Tibial nerve (tissue), 4 donors: ENCODE results near the gene PHETA1. TPM values are rescaled to one million over a fixed set of nuclear protein-coding genes. Genes with fewer than 3 reads are reported as not detected.

Experiments
- DNase-seq, 2 donors: peaks; one replicate each; pipeline ENCODE4 v3.0.0-alpha.2; 2019; ENCODE audit warnings: low spot score in 2 of 2
- H3K27ac ChIP-seq, 4 donors: fragments of 200-600 bp; sonication (generic) in 3 of 4; one replicate each; pipeline ENCODE4 v1.5.1; 2017 to 2019; ENCODE audit warnings: mild to moderate bottlenecking in 1 of 4
- H3K27me3 ChIP-seq, 2 donors: fragments of 200-600 bp; sonication (generic) in 1 of 2; one replicate each; pipeline versions ENCODE4 v1.5.1 to v1.6.0; 2017 to 2019
- H3K36me3 ChIP-seq, 3 donors: fragments of 200-600 bp; sonication (generic); one replicate each; pipeline ENCODE4 v1.5.1; 2018 to 2019
- H3K4me1 ChIP-seq, 4 donors: fragments of 200-600 bp; sonication (generic) in 3 of 4; one replicate each; pipeline ENCODE4 v1.5.1; 2017 to 2019
- H3K4me3 ChIP-seq, 4 donors: fragments of 200-600 bp; sonication (generic) in 3 of 4; one replicate each; pipeline ENCODE4 v1.5.1; 2017 to 2019; ENCODE audit warnings: mild to moderate bottlenecking in 1 of 4, moderate library complexity in 1 of 4
- H3K9me3 ChIP-seq, 4 donors: fragments of 200-600 bp; sonication (generic) in 3 of 4; one replicate each; pipeline ENCODE4 v1.5.1; 2017 to 2019
- CTCF ChIP-seq, 5 experiments: fragments of 200-600 bp in 3 of 5; fragments of 450-650 bp in 2 of 5; sonication (generic) in 3 of 5; IDR thresholded peaks; one replicate each; pipeline ENCODE4 v1.5.1; 2016 to 2019; ENCODE audit warnings: antibody characterized with exemption in 5 of 5, mild to moderate bottlenecking in 3 of 5, moderate library complexity in 2 of 5
- EP300 ChIP-seq, 2 donors: sonication (generic); formaldehyde crosslinking; IDR thresholded peaks; one replicate each; pipeline ENCODE4 v1.6.1; 2017; ENCODE audit warnings: antibody characterized with exemption in 2 of 2, mild to moderate bottlenecking in 1 of 2
- POLR2A ChIP-seq, 2 donors: fragments of 450-650 bp; IDR thresholded peaks; one replicate each; pipeline ENCODE4 v1.6.1; 2017; ENCODE audit warnings: antibody characterized with exemption in 2 of 2, mild to moderate bottlenecking in 2 of 2, moderate library complexity in 2 of 2
- WGBS, 2 donors: methylation state at CpG; one replicate each; pipeline ENCODE4 v1.1.5; 2018; 5-methylcytosine and 5-hydroxymethylcytosine counted together
- total RNA-seq, 4 donors: library from RNA; depleted of rRNA; stranded (reverse); fragments of >200 nt; gene quantifications; one replicate each; pipeline ENCODE4 v1.1.0, GENCODE V29; 2016

PHETA1 gene
- total RNA-seq, 4 donors from 2014 or later = 12.7 to 26.6 (median 18.3) TPM

- Histone ChIP-seq H3K4me1 (peaks cover 0 to 89% (median 69%) of the 10 kb centered on the region in 4 donors), H3K4me3 (peak overlapping the region in 3 of 4 donors; percentile 87 to 98 (median 91)), H3K27me3 (no peaks in the 10 kb centered on the region), H3K27ac (peak overlapping the region in 3 of 4 donors; percentile 90 to 95 (median 95)), H3K9me3 (no peaks in the 10 kb centered on the region), H3K36me3 (no peaks in the 10 kb centered on the region)
- TF ChIP-seq EP300 (IDR thresholded peaks at IDR 0.05) = no peak
- no peak for TF ChIP-seq POLR2A (IDR thresholded peaks at IDR 0.05)
- no peak for TF ChIP-seq CTCF (IDR thresholded peaks at IDR 0.05)
- no peak for DNase-seq
- WGBS, 2 donors = 50 to 71% methylated on average over 1 of the region's 1 CpG
Measured at GRCh38 chr12:111408116-111408440, 39.2 kb upstream of the PHETA1 start.

- no peaks in the 10 kb centered on the region for H3K27me3 ChIP-seq
- peak overlapping the region; percentile 71 to 95 (median 92) for H3K27ac ChIP-seq
- no peak for DNase-seq
- peaks cover 0 to 86% (median 65%) of the 10 kb centered on the region in 4 donors for H3K4me1 ChIP-seq
- H3K9me3 ChIP-seq = no peaks in the 10 kb centered on the region
- TF ChIP-seq POLR2A (IDR thresholded peaks at IDR 0.05) (no peak), EP300 (IDR thresholded peaks at IDR 0.05) (no peak), CTCF (IDR thresholded peaks at IDR 0.05) (no peak)
- 32 to 85% methylated on average over 4 to 9 of the region's 9 CpGs for WGBS, 2 donors
- peak overlapping the region; percentile 64 to 98 (median 89) for H3K4me3 ChIP-seq
- H3K36me3 ChIP-seq = no peaks in the 10 kb centered on the region
Measured at GRCh38 chr12:111407377-111408115, 38.7 kb upstream of the PHETA1 start.

- DNase-seq = no peak
- 13 to 15% methylated on average over 22 to 24 of the region's 34 CpGs for WGBS, 2 donors
- H3K4me1 ChIP-seq = peaks cover 0 to 78% (median 57%) of the 10 kb centered on the region in 4 donors
Measured at GRCh38 chr12:111406474-111407376, 37.8 kb upstream of the PHETA1 start.

DNA sequence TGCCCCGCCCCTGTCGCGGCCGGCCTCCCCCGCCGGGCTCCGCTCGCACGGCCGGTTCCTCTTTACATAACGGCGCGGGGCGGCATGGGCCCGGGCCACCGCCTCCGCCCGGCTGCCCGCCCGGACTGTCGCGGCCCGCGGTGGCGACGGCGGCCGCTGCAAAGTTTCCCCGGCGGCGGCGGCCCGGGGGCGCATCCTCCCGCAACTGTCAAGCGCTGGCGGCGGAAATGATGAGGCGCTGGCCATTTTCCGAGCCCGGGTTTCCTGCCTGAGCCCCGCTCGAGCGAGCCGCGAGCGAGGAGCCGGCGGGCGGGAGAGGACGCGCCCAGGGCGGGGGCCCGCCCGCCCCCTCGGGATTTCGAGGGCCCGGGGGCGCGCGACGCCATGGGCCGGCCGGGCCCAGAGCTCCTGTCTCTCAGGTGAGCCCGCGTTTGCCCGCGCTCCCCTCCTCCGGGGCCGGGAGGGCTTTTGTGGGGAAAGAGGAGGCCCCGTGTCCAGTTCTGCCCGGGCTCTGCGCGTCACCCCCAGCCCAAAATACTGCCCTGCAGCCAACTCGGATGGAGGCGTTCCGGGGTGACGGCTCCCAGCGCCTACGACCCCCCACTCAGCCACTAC, 37.1 kb upstream of the PHETA1 start, which contains the start of gene SH2B3:
TSS of gene SH2B3 (plus strand) at position 65 of the 615 bp plus-strand sequence. CDS start 12,223 bp downstream, outside the sequence.
- 0% methylated on average over 31 of the region's 80 CpGs; no CpG with 5 or more reads in 1 of the 2 donors for WGBS, 2 donors
- no peaks in the 10 kb centered on the region for H3K36me3 ChIP-seq
- peak in 1 of 5 experiments; percentile 9 for TF ChIP-seq CTCF (IDR thresholded peaks at IDR 0.05)
- TF ChIP-seq POLR2A (IDR thresholded peaks at IDR 0.05) = peak; percentile 73 to 76
- no peak for TF ChIP-seq EP300 (IDR thresholded peaks at IDR 0.05)
- H3K4me1 ChIP-seq = peaks cover 0 to 71% (median 49%) of the 10 kb centered on the region in 4 donors
- peak within 1 kb of the TSS; percentile 64 to 98 (median 89) for H3K4me3 ChIP-seq
- no peaks in the 10 kb centered on the region for H3K9me3 ChIP-seq
- no peak for DNase-seq
- H3K27ac ChIP-seq = peak within 1 kb of the TSS; percentile 71 to 95 (median 92)
- H3K27me3 ChIP-seq = no peaks in the 10 kb centered on the region

More at GRCh38 chr12:111406474-111407376, 37.8 kb upstream of the PHETA1 start:
- no peaks in the 10 kb centered on the region for H3K27me3 ChIP-seq
- TF ChIP-seq EP300 (IDR thresholded peaks at IDR 0.05) = peak in 1 of 2 donors; percentile 69
- TF ChIP-seq CTCF (IDR thresholded peaks at IDR 0.05) = no peak
- peak in 1 of 2 donors; percentile 22 for TF ChIP-seq POLR2A (IDR thresholded peaks at IDR 0.05)
- peak overlapping the region; percentile 64 to 98 (median 89) for H3K4me3 ChIP-seq
- H3K27ac ChIP-seq = peak overlapping the region; percentile 71 to 95 (median 92)
- H3K36me3 ChIP-seq = no peaks in the 10 kb centered on the region
- no peaks in the 10 kb centered on the region for H3K9me3 ChIP-seq
